Neural cell (in vitro differentiated cells): Measurements from ENCODE around the gene RGR.

Experiments used
- EZH2 ChIP-seq: fragments of 200-600, 300-800 bp; shearing (Covaris generic), sonication (generic); IDR thresholded peaks from 2 replicates; pipeline ENCODE4 v1.6.1; 2014; ENCODE audit warnings: antibody characterized with exemption, low read length, borderline replicate concordance, mild to moderate bottlenecking; ENCODE audit not compliant: insufficient read depth, poor library complexity, severe bottlenecking
- POLR2AphosphoS5 ChIP-seq: IDR thresholded peaks from 2 replicates; pipeline ENCODE4 v1.6.1; 2012
- TF ChIP-seq, protein P1 (sequence below): fragments of 450-650 bp; IDR thresholded peaks from 2 replicates; pipeline ENCODE4 v1.5.1; 2014; ENCODE audit warnings: antibody characterized with exemption, mild to moderate bottlenecking, moderate library complexity; ENCODE audit not compliant: poor library complexity, severe bottlenecking

DNA sequence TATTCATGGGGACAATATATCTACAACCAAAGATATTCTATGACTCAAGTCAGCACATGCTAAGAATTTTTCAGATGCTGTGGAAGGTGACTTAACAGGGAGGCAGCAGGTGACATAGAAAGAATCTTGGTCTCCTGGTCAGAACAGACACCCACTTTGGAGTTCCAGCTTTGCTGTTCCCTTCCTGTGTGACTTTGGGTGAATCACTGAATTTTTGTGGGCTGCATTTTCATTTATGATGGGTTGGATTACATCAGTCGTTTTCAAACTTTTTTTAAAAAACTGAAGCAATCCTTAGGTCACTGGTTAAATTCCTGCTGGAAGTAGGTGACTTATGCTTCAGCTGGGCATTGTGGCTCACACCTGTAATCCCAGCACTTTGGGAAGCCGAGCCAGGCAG is 24.9 kb downstream of the RGR start:
- TF ChIP-seq, protein P1, sequence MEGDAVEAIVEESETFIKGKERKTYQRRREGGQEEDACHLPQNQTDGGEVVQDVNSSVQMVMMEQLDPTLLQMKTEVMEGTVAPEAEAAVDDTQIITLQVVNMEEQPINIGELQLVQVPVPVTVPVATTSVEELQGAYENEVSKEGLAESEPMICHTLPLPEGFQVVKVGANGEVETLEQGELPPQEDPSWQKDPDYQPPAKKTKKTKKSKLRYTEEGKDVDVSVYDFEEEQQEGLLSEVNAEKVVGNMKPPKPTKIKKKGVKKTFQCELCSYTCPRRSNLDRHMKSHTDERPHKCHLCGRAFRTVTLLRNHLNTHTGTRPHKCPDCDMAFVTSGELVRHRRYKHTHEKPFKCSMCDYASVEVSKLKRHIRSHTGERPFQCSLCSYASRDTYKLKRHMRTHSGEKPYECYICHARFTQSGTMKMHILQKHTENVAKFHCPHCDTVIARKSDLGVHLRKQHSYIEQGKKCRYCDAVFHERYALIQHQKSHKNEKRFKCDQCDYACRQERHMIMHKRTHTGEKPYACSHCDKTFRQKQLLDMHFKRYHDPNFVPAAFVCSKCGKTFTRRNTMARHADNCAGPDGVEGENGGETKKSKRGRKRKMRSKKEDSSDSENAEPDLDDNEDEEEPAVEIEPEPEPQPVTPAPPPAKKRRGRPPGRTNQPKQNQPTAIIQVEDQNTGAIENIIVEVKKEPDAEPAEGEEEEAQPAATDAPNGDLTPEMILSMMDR = no peak
- TF ChIP-seq POLR2AphosphoS5 (no peak), EZH2 (no peak)
